GM21737 (cell line): ENCODE measurements around the gene UPF3A.
"Not testable (repeated sequence)": the region's sequence is repeated elsewhere in the genome, so short reads cannot be mapped to it uniquely, and the experiment has no call there.

ENCODE experiments used
- ATAC-seq: cut with Tn5 transposase; IDR thresholded peaks from one replicate; pipeline ENCODE4 v1.9.1; 2021; ENCODE audit warnings: mild to moderate bottlenecking, moderate library complexity; ENCODE audit not compliant: unreplicated experiment

Gene UPF3A

DNA sequence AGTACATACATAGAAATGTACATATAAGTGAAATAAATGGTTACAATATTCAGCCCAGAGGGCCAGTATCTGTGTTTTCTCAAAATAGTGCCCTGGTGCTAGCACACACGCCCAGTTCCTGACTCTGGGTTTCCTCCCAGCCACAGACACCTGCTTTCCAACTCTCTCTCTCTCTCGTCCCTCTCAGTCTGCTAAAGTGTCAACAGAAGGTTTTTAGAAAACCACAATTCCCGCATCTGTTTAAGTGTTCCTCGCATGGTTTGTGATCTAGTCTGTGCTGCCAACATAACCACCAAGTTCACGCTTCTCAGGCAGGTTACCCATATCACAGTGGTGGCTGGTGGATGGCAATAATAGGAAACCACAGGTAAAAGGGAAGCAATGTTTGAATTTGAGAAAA, 17.8 kb upstream of the UPF3A start:
- no peak for ATAC-seq

DNA sequence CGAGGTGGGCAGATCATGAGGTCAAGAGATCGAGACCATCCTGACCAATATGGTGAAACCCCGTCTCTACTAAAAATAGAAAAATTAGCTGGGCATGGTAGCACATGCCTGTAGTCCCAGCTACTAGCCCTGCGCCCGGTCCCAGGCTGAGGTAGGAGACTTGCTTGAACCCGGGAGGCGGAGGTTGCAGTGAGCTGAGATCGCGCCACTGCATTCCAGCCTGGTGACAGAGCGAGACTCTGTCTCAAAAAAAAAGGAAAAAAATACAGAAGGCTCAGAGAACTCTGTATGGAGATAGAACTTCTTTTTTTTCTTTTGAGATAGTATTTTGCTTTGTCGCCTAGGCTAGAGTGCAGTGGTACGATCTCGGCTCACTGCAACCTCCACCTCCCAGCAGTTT, 17.1 kb upstream of the UPF3A start:
- ATAC-seq = not testable (repeated sequence)

DNA sequence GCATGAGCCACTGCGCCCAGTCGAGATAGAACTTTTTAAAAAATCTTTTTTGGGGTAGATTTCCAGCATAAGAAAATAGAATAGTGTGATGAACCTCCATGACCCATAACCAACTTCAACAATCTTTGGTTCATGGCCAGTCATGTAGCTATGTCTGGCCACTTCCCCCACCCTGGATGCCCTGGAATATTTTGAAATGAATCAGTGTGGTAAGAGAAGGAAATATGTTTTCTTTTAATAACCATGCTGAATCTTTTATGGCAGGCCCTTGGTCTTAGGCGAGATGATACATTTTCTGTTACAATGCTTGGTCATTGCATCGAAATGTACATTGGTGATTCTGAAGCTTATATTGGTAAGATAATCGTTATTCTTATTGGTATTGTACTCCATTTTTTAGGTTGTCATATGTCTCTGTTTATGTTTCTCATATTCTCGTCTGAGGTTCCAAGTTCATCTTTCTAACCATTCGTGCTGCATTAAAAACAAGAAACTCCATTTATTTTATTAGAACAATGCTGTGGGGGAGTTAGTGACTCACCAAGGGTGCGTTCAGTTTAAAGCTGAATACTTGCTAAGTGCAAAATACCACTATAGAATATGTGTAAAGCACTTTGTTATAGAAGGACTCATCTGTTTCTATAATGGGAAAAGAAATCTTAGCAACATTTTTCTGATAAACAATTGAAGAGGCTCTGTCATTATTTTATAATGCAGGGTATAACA, 16.4 kb upstream of the UPF3A start:
- no peak for ATAC-seq

DNA sequence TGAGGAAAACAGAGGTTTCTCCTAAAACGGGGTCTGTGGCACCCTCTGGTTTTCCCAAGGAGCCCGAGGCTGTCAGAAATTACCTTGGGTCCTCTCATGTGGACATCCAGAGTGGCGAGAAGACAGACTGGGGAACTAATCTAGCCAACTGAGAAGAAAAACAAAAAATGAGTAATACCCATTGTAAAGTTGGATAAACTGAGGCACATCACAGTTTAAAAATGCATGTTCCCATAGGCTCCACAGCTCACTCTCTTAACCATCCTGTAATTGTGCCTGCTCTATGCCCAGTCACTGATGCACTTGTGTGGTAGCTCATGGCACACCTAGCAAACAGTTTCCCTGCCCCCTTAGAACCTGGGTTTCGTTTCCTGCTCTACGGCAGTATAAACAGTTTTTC, 15.2 kb upstream of the UPF3A start:
- ATAC-seq = no peak

DNA sequence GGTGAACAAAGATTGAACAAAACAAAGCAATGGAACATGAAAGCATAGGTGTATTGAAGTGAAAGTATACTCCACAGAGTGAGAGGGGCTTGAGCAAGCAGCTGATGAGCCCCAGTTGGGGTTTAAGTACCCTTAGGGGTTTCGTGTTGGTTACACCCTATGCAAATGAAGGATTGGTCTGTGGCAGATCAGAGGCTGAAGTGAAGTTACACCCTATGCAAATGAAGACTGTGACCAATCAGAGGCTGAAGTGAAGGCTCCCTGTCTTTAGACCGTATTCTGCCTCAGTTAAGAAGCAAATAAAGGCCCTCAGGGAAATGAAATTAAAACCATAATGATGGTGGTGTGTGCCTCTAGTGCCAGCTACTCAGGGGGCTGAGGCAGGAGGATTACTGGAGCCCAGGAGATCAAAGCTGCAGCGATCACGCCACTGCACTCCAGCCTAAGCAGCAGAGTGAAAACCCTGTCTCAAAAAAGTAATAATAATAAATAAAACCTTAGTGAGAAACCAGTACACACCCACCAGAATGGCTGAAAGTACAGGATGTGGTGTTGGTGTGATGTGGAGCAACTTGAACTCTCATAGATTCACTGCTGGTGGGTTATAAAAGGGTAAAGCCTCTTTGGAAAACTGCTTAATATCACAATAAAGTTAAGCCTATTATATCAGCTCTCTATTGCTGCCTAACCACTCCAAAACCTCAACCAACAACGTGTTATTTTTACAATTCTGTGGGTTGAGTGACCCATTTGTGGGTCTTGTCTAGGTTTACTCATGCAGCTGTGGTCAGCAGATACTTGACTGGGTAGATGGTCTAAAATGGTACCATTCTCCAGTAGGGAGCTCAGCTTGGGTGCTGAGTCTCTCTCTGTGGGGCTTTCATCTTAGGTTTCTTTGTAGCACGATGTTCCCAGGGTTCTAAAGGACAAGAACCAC, 12.8 kb upstream of the UPF3A start:
- no peak for ATAC-seq

DNA sequence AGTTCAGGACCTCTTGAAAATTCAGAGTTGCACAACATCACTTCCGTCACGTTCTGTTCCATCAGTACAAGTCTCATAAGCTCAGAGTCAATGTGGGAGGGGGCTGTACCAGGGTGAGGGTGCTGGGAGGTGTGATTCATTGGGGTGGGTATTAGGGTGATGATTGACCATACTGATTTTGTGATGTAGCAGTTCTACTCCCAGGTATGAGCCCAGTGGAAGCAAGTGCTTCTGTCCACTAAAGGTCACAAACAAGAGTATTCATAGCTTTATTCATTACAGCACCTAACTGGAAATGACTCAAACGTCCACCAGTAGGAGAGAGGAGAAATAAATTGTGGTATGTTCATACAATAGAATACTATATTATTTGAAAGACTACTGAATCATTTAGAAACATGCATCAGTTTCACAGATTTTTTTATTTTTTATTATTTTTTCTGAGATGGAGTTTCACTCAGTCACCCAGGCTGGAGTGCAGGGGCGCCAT, 12.1 kb upstream of the UPF3A start:
- ATAC-seq = no peak

DNA sequence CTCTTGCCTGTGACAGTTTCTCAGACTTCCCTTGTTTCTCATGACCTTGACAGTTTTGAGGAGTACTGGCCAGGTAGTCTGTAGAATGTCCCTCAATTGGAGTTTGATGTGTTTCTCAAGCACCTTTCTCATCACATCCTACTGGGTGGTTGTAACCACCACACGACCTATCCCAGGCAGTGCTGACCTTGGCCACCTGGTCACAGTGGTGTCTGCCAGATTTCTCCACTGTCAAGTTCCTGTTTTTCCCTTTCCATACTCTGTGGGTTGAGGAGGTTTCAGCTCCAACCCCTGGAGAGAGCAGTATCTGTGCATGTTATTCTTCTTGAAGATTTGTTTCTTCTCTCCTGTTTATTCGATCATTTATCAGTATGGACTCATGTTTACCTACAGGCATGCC, 8.4 kb upstream of the UPF3A start:
- ATAC-seq = no peak

DNA sequence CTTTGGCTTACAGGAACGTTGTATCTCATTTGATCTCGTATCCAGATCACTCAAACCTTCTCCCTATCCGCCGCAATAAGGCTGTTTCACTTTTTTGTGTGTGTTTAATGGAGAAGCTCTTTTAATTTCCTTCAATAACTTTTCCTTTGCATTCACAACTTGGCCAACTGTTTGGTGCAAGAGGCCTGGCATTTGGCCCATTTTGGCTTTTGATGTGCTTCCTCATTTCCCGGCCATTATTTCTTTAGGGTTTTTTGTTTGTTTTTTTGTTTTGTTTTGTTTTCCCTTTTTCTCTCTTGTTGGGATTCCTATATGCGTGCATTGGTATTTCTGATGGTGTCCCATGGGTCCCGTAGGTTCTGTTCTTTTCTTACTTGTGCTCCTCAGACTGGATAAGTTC, 6.1 kb upstream of the UPF3A start:
- no peak for ATAC-seq

DNA sequence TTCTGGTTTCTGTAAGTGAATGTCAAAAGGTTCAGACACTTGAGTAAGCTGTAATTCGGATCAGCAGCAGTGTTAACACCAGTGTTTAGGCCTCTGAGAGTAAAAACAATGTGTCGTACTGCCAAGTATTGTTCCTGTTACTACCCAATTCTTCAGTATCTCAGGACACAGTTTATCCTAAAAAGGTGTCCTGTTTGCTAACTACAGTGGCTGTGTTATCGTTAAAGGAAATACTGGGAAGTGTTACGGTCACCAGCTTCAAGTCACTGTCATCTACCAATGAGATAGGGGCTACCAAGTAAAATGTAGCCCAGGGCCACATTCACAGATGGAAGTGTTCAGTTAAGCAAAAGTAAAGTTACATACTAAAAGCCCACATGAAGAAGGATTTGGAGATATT, 2.3 kb upstream of the UPF3A start:
- ATAC-seq = no peak

DNA sequence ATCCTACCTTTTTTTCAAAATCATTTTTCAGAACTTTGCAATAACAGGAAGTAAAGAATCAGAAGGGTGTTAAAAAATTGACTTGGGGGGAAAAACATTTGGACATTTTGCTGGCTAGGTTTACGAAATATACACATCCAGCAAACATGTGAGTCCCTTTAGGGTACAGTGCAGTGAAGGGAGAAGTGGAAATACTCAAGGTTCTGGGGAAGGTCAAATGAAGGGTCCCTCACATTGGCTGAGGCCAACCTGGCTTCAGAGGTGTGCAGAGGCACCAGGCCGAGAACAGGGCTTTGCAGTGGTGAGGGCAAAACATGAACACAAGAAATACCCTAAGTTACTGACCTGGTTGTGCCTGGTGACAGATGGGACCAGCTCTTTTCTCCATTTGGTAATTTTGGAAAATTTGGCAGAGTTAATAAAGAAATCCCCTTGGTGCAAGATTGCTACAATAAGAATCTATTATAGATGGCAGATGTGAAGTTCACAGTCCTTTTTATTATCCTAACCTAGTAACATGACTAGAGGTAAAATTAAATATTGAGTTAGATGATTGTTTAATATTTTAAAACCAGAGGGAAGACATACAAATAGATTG, 1.5 kb upstream of the UPF3A start:
- no peak for ATAC-seq

DNA sequence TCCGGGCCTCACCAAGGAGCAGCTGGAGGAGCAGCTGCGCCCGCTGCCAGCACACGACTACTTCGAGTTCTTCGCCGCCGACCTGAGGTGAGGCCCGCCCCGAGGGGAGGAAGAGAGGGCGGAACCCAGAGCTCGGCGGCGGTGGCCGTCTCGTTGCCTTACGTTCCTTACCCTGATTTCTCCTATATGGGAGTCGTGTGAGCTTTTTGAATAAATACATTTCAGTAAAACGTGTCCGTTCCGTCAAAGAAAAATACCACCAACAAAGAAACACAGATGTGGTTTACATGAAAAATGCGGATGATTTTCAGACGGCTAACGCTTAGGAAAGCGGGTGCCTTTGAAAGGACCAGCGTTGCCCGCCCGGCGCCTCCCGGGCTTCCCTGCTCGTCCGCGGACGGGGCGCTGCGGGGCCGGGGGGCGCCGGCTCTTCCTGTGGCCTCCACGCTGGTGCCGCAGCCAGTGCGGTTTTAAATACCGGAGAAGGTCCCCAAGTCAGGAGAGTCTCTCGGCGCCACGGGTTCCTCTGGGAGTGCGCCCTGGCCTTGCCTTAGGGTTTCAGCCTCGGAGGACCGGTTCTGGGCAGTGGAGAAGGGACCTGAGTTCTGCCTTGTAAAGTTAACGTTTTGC, 755 bp downstream of the UPF3A start:
- ATAC-seq = peak; percentile 45

DNA sequence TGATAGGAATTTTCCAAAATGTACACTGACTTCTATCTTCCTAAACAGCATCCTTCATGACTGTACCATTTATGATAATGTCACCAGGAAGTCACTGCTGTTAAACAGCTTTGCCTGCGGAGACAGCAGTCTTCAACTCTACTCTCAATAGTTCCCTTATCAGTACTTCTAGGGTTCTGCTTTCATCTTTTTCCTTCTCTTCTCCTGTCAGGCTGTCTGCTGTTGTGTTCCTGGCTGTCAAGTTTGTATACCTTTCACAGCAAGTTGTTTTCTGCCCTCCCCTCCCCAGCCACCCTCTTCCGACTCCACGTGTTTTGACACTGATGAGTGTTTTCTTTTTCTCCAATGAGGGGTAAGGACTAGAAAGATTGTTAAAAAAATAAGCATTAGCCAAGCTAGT, 2.2 kb downstream of the UPF3A start:
- ATAC-seq = no peak

DNA sequence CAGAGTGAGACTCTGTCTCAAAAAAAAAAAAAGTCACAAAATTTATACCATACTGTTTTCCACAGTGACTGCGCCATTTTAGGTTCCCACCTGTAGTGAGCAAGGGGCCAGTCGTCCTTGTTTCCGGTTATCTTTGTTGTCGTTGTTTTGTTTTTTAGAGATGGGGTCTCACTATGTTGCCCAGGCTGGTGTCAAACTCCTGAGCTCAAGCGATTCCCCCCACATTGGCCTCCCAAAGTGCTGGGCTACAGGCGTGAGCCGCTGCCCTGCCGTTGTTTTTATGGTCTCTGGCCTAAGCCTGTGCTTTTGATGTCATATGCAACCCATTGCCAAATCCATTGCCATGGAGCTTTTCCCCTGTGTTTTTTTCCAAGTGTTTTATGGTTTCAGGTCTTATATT, 3.3 kb downstream of the UPF3A start:
- ATAC-seq = no peak

DNA sequence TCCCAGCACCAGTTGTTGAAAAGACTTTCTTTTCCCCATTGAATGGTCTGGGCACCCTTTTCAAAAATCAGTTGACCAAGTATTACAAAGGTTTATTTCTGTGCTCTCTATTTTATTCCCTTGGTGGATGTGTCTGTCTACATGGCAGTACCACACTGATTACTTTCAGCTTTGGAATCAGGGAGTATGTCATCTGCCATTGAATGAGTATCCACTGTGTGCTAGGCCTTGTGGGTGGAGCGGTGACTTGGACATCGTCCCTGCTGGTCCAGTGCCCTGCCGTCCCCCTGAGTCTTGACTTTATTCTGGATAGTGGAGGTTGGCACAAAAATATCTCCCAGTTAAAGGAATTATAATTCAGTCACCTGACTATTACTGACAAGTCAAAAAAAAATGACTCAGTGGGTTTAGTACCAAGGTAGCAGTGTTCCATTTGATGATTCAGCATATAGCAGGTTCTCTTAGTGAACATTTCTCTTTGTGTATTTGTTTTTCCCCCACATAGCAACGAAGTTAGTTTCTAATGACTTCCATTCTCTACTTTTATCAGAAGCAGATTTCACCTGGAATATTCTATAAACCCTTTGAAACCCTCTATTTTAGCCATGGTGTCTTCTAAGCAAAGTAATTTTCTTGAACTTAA, 3.9 kb downstream of the UPF3A start:
- ATAC-seq = no peak

DNA sequence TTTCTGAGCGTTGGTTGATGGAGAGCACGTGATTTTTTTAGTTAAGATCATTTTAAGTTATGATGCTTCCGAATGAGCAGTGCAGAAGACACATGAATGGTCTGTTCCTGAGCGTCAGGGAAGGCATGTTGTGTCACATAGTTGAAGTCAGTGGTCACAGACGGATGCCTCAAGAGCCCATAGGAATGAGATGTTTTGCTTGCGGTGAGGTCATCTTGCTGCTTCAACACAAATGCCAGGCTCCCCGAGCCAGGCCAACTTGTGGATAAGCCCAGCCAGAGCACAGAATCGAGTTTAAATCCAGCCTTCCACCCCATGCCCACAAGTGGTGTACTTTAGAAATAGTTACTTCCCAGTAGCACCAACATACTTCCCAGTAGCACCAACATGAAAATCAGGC, 5.4 kb downstream of the UPF3A start:
- ATAC-seq = no peak

DNA sequence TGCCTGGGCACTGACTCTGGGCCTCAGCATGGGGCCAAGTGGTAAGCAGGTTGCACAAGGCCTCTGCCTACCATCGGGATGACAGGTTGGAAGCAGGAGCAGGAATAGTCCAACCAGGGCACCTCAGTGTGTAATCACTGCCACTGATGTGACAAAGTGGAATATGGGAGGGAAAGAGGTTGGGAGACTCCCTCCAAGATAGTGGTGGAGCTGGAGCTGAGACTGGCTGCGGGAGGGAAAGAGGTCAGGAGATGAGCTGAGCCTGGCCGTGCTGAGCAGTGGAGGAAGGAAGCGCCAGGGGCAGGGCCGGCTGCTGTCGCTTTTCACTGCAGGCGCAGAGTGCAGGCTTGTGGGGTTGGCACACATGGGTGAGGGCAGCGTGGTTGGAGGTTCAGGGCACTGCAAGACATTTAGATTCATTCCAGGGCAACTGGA, 6.8 kb downstream of the UPF3A start:
- no peak for ATAC-seq

DNA sequence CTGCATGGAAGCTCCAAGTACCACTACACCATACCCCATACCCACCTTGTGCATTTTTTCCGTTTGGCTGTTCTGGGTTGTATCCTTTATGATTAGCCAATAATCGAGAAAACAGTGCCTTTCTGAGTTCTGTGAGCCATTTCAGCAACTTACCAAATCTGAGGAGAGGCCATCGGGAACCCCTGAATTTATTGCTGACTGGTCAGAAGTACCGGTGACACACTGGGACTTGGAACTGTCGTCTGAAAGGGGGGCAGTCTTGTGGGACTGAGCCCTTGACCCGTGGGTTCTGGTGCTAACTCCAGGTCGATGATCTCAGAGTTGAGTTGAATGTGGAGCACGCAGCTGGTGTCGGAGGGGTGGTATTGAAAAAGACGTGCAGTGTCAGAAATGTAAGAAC, 15.0 kb downstream of the UPF3A start:
- ATAC-seq = no peak

DNA sequence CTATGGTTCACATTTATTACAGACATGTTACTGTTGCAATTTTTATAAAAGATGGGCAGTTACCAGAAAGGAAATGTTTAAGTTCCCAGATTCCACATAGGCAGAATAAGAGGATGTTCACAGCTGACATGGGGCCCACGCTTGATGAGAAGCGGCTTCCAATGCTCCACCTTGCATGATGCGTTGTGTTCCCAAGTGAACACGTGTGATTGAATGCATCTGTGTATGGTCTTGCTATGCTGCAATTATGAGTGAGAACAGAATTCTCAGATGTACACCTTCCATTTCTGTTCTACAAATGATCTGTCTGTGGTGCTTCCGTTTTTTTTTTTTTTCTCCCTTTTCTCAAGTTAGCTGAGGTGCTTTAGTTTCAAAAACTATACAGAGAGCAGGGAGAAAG, 15.5 kb downstream of the UPF3A start:
- ATAC-seq = no peak

DNA sequence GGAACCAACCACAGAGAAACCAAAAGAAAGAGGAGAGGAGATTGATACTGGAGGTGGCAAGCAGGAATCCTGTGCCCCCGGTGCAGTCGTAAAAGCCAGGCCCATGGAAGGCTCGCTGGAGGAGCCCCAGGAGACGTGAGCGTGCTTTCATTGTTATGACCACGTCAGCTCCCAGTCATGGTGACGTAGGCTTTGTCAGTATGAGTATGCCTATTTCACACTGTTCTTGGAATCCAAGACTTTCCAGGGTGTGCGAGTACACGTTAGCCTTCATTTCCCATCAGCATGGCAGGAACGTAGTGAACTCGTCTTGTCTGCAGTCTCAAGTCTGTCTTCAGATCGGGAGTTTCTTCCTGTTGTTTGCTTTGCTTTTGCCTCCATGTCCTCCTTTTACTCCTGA, 17.5 kb downstream of the UPF3A start:
- ATAC-seq = no peak

DNA sequence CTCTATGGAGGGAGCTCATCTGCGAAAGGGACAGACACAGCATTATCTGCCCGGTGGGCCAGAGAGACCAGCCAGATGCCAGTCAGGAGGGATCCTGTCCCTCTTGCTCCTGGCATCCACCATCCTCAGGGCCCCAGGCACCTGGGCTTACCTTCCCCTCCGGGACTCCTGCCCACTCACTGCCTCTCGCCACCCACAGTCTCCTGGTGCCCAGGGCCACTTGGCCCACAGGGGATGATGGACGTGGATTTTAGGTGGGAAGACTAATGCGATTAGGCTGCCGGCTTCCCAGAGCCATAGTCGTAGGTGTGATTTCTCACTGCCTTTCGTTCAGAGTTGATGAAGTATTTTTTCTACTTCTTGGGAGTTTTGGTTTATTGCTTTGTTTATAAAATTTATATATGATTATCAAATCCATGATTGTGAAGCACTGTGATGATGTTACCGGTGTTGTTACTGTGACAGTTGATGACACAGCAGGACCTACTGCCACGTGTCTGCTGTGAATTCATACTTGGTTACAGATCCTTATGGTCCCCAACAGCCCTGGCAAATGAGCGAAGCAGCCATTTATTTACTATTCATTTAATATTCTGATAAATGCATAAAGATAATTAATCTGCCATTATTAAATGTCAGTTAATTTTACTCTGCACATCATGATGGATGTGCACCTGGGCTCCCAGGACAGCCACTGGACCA, 18.4 kb downstream of the UPF3A start:
- no peak for ATAC-seq
